Neuronal stem cell (in vitro differentiated cells): Measurements from ENCODE around the gene FKTN.

Experiments
- DNase-seq: peaks from one replicate; pipeline ENCODE4 v3.0.0-alpha.2; 2013; ENCODE audit warnings: low spot score
- H2AFZ ChIP-seq: one replicate; pipeline ENCODE4 v1.6.1; 2013; ENCODE audit warnings: mild to moderate bottlenecking, low read length, inconsistent platforms
- H2AK5ac ChIP-seq: 2 replicates; pipeline ENCODE4 v1.6.1; 2013; ENCODE audit warnings: low read depth, mild to moderate bottlenecking, inconsistent platforms, low read length, moderate library complexity, mixed read lengths
- H2BK120ac ChIP-seq: 2 replicates; pipeline ENCODE4 v1.6.1; 2013; ENCODE audit warnings: low read depth, mild to moderate bottlenecking, inconsistent platforms, low read length, moderate library complexity, mixed read lengths
- H2BK12ac ChIP-seq: one replicate; pipeline ENCODE4 v1.6.1; 2013; ENCODE audit warnings: low read length, inconsistent platforms
- H2BK15ac ChIP-seq: 2 replicates; pipeline ENCODE4 v1.6.1; 2013; ENCODE audit warnings: mild to moderate bottlenecking, low read length, inconsistent platforms, mixed read lengths
- H2BK5ac ChIP-seq: one replicate; pipeline ENCODE4 v1.6.1; 2013; ENCODE audit warnings: inconsistent platforms, mild to moderate bottlenecking, low read length, moderate library complexity
- H3K14ac ChIP-seq: one replicate; pipeline ENCODE4 v1.6.1; 2013; ENCODE audit warnings: low read length, inconsistent platforms
- H3K18ac ChIP-seq: 2 replicates; pipeline ENCODE4 v1.6.1; 2013; ENCODE audit warnings: low read length, inconsistent platforms
- H3K23ac ChIP-seq: 2 replicates; pipeline ENCODE4 v1.6.1; 2013; ENCODE audit warnings: low read depth, mild to moderate bottlenecking, mixed read lengths, low read length, inconsistent platforms; ENCODE audit not compliant: poor library complexity
- H3K27ac ChIP-seq: replicated peaks from 3 replicates; pipeline ENCODE4 v1.5.1; 2013; ENCODE audit warnings: low read length, inconsistent platforms
- H3K27me3 ChIP-seq, 3 experiments: 2 replicates each; pipeline ENCODE4 v1.6.1; 2013; ENCODE audit warnings: low read length in 3 of 3, mild to moderate bottlenecking in 2 of 3, inconsistent platforms in 1 of 3, low read depth in 1 of 3, mixed read lengths in 1 of 3, moderate library complexity in 1 of 3; ENCODE audit not compliant: control insufficient read depth in 3 of 3, insufficient read depth in 3 of 3
- H3K36me3 ChIP-seq, 2 donors: replicated peaks in 1 of 2; 2 replicates each; pipeline ENCODE4 v1.6.1; 2013; ENCODE audit warnings: low read length in 2 of 2; ENCODE audit not compliant: control insufficient read depth in 2 of 2, insufficient read depth in 2 of 2
- H3K4ac ChIP-seq: 2 replicates; pipeline ENCODE4 v1.6.1; 2013; ENCODE audit warnings: inconsistent platforms, mild to moderate bottlenecking, low read length, moderate library complexity
- H3K4me1 ChIP-seq, 2 donors: 1 replicate in 1 of 2; 2 replicates in 1 of 2; pipeline ENCODE4 v1.6.1; 2013; ENCODE audit warnings: low read length in 2 of 2, low read depth in 1 of 2; ENCODE audit not compliant: control insufficient read depth in 2 of 2, insufficient read depth in 1 of 2
- H3K4me2 ChIP-seq: one replicate; pipeline ENCODE4 v1.6.1; 2013; ENCODE audit warnings: mild to moderate bottlenecking, low read length, inconsistent platforms; ENCODE audit not compliant: insufficient read depth, poor library complexity, severe bottlenecking
- H3K4me3 ChIP-seq, 2 donors: 2 replicates each; pipeline ENCODE4 v1.5.1; 2013; ENCODE audit warnings: low read length in 2 of 2, mild to moderate bottlenecking in 2 of 2, inconsistent platforms in 1 of 2, moderate library complexity in 1 of 2
- H3K79me1 ChIP-seq: one replicate; pipeline ENCODE4 v1.6.1; 2013; ENCODE audit warnings: low read depth, mild to moderate bottlenecking, inconsistent platforms, low read length, moderate library complexity
- H3K9ac ChIP-seq: one replicate; pipeline ENCODE4 v1.6.1; 2013; ENCODE audit warnings: mild to moderate bottlenecking, low read depth, low read length, inconsistent platforms; ENCODE audit not compliant: poor library complexity
- H3K9me3 ChIP-seq, 2 donors: replicated peaks in 1 of 2; 2 replicates each; pipeline versions ENCODE3 to v1.6.1; 2013; ENCODE audit warnings: low read length in 2 of 2, mild to moderate bottlenecking in 2 of 2, inconsistent platforms in 1 of 2, low read depth in 1 of 2, mixed read lengths in 1 of 2, moderate library complexity in 1 of 2; ENCODE audit not compliant: control insufficient read depth in 2 of 2, insufficient read depth in 1 of 2
- H4K8ac ChIP-seq: one replicate; pipeline ENCODE4 v1.6.1; 2013; ENCODE audit warnings: low read depth, mild to moderate bottlenecking, inconsistent platforms, low read length, moderate library complexity
- H4K91ac ChIP-seq: one replicate; pipeline ENCODE4 v1.6.1; 2013; ENCODE audit warnings: low read length, low read depth, mild to moderate bottlenecking, inconsistent platforms; ENCODE audit not compliant: poor library complexity
- WGBS, 2 donors: extraction: QIAGEN DNeasy Blood & Tissue Kit; methylation state at CpG; one replicate each; pipeline ENCODE4 v1.1.7; 2013; ENCODE audit warnings: missing lambda C conversion rate in 2 of 2, mixed read lengths in 1 of 2; ENCODE audit not compliant: insufficient read length in 2 of 2, insufficient replicate concordance in 1 of 2; ENCODE audit errors: extremely low coverage in 2 of 2; 5-methylcytosine and 5-hydroxymethylcytosine counted together

The FKTN gene

GRCh38 chr9:105681724-105682123, 123.8 kb downstream of the FKTN start:
- Histone ChIP-seq H3K9ac (no peak overlapping the region), H3K36me3 (no peaks in the 10 kb centered on the region), H3K79me1 (no peaks in the 10 kb centered on the region), H3K4ac (no peak overlapping the region), H2AK5ac (no peak overlapping the region), H3K27me3 (no peaks in the 10 kb centered on the region), H4K8ac (no peak overlapping the region), H3K4me1 (peaks cover 3 to 9% of the 10 kb centered on the region in 2 donors), H3K18ac (no peak overlapping the region), H3K4me3 (no peak overlapping the region), H3K27ac (no peak overlapping the region), H3K4me2 (no peak overlapping the region), H2BK120ac (no peak overlapping the region), H2BK15ac (no peak overlapping the region), H2BK5ac (no peak overlapping the region), H3K14ac (no peak overlapping the region), H4K91ac (no peak overlapping the region), H2BK12ac (no peak overlapping the region), H2AFZ (no peak overlapping the region), H3K9me3 (no peaks in the 10 kb centered on the region), H3K23ac (no peak overlapping the region)
- WGBS, 2 donors = no CpG with 5 or more reads among the region's 1 CpG
- no peak for DNase-seq

GRCh38 chr9:105683688-105684275, 125.9 kb downstream of the FKTN start:
- no CpG with 5 or more reads among the region's 1 CpG for WGBS, 2 donors
- Histone ChIP-seq H3K9me3 (no peaks in the 10 kb centered on the region), H3K36me3 (no peaks in the 10 kb centered on the region), H2BK12ac (no peak overlapping the region), H3K4me3 (no peak overlapping the region), H3K4me2 (no peak overlapping the region), H3K4ac (no peak overlapping the region), H2BK15ac (no peak overlapping the region), H3K79me1 (no peaks in the 10 kb centered on the region), H2BK5ac (no peak overlapping the region), H2BK120ac (no peak overlapping the region), H2AFZ (no peak overlapping the region), H4K8ac (no peak overlapping the region), H3K9ac (no peak overlapping the region), H2AK5ac (no peak overlapping the region), H4K91ac (no peak overlapping the region), H3K4me1 (peaks cover 0 to 1% of the 10 kb centered on the region in 2 donors), H3K18ac (no peak overlapping the region), H3K14ac (no peak overlapping the region), H3K27me3 (no peaks in the 10 kb centered on the region), H3K23ac (no peak overlapping the region), H3K27ac (no peak overlapping the region)
- DNase-seq = no peak

- Histone ChIP-seq H3K14ac (no peak overlapping the region), H2BK12ac (no peak overlapping the region), H3K4me1 (no peaks in the 10 kb centered on the region), H3K27ac (no peak overlapping the region), H2AK5ac (no peak overlapping the region), H4K8ac (no peak overlapping the region), H2BK120ac (no peak overlapping the region), H2BK5ac (no peak overlapping the region), H3K9me3 (no peaks in the 10 kb centered on the region), H3K79me1 (no peaks in the 10 kb centered on the region), H2AFZ (no peak overlapping the region), H3K9ac (no peak overlapping the region), H3K4me3 (no peak overlapping the region), H3K23ac (no peak overlapping the region), H3K4me2 (no peak overlapping the region), H4K91ac (no peak overlapping the region), H3K27me3 (no peaks in the 10 kb centered on the region), H3K4ac (no peak overlapping the region), H3K36me3 (no peaks in the 10 kb centered on the region), H2BK15ac (no peak overlapping the region), H3K18ac (no peak overlapping the region)
- DNase-seq = no peak
- WGBS, 2 donors = no CpG with 5 or more reads among the region's 4 CpGs
Observed at GRCh38 chr9:105686936-105687335, 129.0 kb downstream of the FKTN start.
